SKM-1 treated with dmso at 0.1 percent for 144 hours (cell line): ENCODE data around the gene ACSM6.
"Not testable (repeated sequence)": the region's sequence is repeated elsewhere in the genome, so short reads cannot be mapped to it uniquely, and the experiment has no call there.

Experiments
- DNase-seq: peaks from one replicate; lab custom pipeline; 2025; ENCODE audit not compliant: unreplicated experiment; lab: John Stamatoyannopoulos, UW

ACSM6 gene

GRCh38 chr10:95214793-95215192 lies 20.8 kb downstream of the ACSM6 start:
- no peak for DNase-seq

- no peak for DNase-seq
Measured at GRCh38 chr10:95217476-95217875, 23.4 kb downstream of the ACSM6 start.

- DNase-seq = no peak
Measured at GRCh38 chr10:95220539-95220938, 26.5 kb downstream of the ACSM6 start.

- no peak for DNase-seq
Measured at GRCh38 chr10:95221124-95221523, 27.1 kb downstream of the ACSM6 start.

GRCh38 chr10:95225136-95225535 lies 31.1 kb downstream of the ACSM6 start:
- no peak for DNase-seq

GRCh38 chr10:95228934-95229723 lies 35.1 kb downstream of the ACSM6 start:
- not testable (repeated sequence) for DNase-seq

GRCh38 chr10:95229724-95230627 lies 35.9 kb downstream of the ACSM6 start:
- no peak for DNase-seq

GRCh38 chr10:95230677-95231586 lies 36.9 kb downstream of the ACSM6 start:
- not testable (repeated sequence) for DNase-seq

GRCh38 chr10:95233377-95234034 lies 39.5 kb downstream of the ACSM6 start:
- DNase-seq = no peak

GRCh38 chr10:95234951-95235350 lies 40.9 kb downstream of the ACSM6 start:
- no peak for DNase-seq

- no peak for DNase-seq
Measured at GRCh38 chr10:95235676-95236067, 41.6 kb downstream of the ACSM6 start.

- no peak for DNase-seq
Measured at GRCh38 chr10:95236068-95236903, 42.2 kb downstream of the ACSM6 start.

GRCh38 chr10:95237376-95238170 lies 43.5 kb downstream of the ACSM6 start:
- DNase-seq = no peak

- DNase-seq = not testable (repeated sequence)
Measured at GRCh38 chr10:95240096-95240495, 46.1 kb downstream of the ACSM6 start.

- DNase-seq = no peak
Measured at GRCh38 chr10:95240811-95241210, 46.8 kb downstream of the ACSM6 start.

- no peak for DNase-seq
Measured at GRCh38 chr10:95241533-95241932, 47.5 kb downstream of the ACSM6 start.

- peak; percentile 7 for DNase-seq
Measured at GRCh38 chr10:95242581-95243317, 48.7 kb downstream of the ACSM6 start.

GRCh38 chr10:95243318-95243617 lies 49.2 kb downstream of the ACSM6 start:
- DNase-seq = no peak
